Brain pericyte (primary cell): ENCODE data around the gene COL5A1.

Experiments used
- DNase-seq: peaks from one replicate; pipeline ENCODE4 v3.0.0-alpha.2; 2012; ENCODE audit warnings: low read depth, low spot score

COL5A1 gene

DNA sequence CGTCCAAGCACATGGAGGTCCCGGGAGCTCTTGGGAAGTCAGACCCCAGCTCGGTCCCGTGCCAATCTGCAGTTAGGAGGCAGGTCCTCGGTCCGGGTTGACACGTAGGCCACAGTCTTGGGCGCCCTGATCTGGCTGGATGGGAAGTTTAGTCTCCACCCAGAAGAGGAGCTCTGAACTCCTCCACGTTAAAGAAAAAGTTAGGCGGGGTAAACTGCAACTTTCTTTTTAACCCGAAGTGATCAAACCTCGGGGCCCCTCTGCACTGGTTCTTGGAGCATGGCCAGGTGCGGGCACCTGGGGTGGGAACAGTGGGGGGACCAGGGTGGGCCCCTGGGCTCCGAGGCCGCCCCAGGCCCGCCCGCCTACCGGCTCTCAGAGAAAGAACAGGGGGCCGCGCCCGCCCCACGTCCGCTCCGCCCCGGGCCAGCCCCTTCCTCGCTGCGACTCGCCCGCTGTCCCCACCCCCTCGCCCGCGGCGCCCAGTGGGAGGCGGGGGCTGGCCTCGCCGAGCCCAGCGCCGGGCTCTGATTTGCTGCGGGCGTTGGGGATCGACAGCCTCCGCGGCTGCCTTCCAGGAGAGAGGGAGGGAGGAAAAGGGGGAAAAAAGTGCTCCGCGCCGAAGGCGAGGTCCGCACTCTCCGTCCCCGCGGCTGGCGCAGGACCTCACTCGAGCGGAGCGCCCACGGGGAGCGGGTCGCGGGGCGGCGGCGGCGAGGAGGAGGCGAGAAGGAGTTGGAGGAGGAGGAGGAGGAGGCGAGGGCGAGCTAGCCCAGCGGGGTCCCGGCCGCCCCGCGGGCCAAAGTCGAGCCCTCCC, at the start of gene COL5A1:
Gene COL5A1, plus strand, starts transcription at position 631 of the 817 bp plus-strand sequence. CDS start 385 bp downstream, outside the sequence.
- DNase-seq = peak; percentile 64

DNA sequence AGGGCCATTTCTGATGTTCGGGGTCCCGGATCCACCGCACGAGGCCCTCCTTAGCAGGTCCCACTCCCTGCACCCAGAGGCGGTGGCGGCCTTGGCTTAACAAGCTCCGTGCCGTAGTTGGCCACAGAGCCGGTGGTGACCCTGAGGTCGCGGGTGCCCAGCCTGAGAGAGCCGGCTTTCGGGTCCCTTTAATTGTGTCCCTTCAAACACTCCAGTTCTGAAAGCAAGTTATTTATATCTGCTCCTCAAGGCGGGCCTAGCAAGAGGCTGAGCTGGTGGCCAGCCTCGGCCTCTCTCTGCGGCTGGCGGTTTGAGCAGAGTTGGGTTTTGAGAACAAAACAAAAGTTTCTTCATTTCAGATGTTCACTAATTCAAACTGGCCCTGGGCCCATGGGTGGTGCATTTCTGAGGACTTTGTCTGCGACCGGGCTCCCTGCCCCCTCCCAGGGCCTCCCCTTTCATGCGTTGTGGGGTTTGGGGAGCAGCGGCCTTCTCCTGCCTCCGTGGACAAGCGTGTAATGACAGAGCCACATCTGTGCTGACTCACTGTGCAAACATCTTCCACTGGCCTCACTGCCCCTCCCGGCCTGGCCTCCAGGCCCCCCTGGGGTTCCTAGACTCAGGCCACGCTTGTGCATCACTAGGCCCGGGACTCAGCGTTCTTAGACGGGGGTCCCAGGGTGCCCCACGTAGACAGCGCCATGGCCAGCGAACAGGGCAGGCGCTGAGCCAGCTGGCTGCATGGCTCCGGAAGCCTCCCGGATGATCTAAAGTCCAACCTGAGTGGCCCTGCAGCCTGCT, 49.4 kb upstream of the COL5A1 start:
- DNase-seq = peak; percentile 85

DNA sequence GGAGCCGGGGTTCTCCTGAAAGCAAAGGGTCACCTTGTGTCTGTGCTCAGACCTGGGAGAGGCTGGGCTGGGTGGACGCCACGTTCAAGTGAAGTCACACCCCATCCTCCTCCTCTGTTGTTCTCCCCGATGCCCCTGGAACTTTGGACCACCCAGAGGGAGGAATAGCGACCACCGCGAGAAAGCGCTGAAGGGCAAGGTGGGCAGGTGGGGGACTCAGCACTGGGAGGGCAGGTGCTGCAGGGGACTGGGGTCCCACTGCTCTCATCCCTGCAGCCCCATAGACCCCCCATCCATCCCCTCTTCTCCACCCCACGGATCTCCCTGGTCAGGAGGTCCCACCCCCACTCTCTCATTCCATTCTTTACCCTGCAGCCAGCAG, 48.8 kb upstream of the COL5A1 start:
- no peak for DNase-seq

DNA sequence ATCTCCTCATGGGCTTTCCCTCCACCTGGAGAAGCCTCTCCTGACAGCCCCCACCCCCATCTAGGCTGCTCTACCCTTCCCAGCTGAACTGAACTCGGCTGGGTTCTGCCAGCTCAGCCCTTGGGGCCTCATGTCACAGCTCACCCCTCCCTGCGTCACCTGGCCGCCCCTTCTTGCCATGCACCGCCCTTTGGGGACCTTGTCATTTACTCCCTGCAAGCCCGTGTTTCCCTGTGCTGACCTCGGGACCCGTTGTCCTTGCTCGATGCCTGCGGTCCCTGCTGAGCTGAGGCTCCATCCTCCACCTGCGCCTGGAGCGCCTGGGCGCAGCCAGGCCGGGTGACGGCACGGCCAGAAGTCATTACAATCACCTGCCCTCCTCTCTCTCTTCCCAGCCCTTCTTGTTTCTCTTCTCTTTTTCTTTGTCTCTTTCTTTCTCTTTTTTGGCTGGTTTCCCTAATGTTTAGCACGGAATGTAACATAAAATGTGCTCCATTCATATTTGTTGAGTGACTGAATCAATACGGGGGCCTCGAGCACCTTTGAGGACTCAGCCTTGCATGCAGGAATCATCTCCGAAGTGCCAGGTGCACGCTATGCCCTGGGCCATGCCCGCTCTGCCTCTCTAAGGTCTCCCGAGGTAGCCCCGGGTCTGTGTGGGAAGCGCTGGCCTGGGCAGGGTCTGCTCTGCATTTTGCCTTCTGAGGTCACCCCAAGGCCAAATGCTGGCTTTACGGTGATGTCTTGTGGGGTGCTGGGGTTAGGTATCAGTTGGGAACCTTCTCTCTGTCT, 48.1 kb upstream of the COL5A1 start:
- DNase-seq = no peak

DNA sequence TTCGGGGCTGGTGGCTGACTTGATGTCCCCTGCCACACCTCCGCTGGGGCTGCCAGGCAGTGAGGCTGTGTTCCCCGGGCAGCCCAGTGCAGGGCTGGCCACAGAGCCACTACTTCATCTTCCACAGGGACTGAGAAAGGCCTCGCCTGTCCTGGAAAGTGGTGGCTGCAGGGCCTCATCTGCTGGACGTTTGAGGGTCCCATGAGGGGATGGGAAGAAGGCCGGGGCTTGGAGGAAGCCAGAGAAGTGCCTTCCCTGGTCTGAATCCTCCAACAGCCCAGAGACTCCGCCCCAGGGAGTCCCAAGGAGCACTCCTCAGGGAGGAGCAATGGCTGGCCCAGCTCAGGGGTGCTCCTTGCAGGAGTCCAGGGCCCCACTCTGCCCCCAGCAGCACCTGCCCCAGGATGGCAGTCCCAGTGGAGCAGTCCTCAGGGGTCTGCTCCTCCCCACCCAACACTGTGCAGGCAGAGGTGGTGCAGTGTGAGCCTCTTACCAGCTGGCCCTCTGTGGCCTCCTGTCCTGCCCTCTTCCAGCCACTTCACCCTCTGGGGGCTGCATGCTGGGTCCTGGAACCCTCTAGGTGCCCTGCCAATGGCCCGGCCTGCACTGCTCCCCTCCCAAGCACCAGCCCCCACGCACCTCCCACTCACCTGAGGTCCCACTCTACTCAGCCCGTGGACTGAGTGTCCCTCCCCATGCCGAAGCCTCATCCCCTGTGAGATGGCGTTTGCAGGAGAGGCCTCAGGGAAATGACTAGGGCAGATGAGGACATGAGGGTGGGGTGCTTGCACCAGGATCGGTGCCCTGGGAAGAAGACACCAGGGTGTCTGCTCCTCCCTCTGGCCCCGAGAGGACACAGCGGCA, 47.3 kb upstream of the COL5A1 start:
- DNase-seq = no peak

DNA sequence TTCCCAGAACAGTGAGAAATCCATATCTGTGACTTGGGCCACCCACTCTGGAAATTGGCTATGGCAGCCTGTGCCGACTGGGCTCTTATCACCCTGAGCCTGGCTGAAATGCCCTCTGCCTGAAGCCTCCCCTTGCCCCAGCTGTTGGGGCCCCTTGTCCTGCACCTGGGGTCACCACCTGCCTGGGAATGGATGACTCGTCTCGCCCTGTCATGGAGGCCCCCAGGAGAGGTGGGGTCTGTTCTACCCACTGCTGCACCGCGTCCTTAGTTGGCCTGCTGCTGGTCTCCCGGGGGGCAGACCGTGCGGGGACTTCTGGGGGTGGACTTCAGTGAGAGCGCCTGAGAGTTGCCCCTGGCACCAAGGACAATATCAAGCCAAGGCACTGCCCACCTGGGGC, 46.6 kb upstream of the COL5A1 start:
- no peak for DNase-seq

DNA sequence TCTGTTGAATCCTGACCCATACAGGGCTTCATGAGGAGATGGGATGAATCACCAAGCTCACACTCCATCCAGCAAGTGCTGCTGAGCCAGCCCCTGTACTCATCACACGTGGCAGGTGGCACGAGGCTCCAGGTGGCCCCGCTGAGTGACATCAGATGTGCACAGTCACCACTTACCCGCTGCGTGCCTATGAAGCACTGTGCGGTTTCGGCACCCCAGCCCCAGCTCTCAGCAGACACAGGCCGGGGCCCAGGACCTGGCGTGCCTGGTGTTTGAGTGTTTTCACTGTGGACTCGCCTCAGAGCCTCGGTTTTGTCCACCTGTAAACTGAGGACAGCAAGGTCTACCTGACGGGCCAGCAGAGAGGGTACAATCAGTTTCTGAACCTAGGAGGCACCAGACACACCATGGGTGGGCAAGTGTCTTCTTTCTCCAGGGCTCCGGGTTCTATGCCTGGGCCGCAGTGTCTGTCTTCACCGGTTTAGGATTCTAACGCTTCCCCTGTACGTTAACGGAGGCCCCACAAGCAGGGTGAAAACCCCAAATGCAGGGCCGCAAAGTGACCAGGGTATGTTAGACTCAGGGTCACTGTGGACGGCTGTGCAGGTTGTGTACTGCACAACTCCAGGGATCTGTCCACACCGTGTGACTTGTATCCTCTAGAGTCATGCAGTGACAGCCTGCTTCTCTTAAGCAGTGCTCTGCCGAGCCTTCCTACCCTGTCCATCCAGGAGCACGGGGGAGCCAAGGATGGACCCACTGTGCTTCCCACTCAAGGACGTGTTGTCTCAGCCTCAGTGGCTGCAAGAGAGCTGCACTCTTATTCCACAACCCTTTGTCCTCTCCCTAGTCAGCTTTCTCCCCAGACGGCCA, 44.3 kb upstream of the COL5A1 start:
- no peak for DNase-seq

DNA sequence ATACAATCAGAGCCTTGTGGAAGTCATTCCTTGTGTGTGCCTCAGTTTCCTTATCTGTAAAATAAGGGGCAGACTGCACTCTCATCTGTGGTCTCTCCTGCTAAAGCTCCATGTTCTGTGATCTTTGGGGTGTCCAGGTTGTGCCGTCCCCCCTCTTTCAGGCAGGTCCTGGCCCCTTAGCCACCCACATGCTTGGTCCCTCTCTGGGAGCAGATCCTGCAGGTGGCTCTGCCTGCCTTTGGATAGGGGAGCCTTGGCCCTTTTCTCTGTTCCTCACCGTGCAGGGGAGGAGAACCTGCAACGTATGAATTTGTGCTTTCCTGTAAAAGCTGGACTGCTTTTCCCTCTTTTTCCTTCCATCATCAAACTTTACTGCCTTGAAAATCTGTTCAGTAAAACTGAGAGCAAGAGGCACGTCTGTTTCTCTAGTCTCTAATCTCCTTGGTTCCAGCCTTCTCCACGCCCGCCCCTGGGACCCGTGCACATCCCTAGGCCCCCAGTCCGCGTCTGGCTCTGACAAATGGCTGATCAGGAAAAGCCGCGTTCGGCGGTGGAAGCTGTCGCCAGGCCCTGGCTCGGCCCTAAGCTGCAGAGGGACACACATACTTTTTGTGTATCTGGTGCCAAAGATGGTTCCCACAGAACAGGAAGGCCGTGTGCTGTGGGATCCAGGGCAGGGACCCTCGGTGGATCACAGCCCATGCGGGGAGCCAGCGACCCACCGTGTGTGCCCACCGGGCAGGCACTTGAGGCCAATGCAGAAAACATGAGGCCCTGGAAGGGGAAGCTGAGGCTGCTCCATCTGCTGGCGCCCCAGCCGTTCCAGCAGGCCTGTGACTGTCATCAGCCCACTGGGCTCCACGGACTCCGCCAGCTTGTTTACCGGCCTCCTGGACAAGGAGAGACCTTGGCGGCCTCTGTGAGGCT, 43.4 kb upstream of the COL5A1 start:
- DNase-seq = no peak

DNA sequence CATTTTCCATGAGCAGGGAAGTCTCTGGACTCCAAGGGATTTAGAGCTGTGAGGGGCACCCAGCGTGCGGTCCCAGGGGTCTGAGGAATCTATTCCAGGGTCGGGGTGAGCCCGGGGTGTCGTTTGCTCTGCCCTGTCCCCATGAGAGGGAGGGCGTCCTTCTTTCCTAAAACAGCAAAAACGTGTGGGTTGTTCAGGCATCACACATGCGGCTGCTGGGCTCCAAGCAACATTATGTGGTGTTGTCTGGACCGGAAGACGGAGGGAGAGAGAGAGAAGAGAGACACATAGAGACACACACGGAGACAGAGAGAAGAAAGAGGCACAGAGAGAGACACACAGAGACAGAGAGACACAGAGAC, 42.7 kb upstream of the COL5A1 start:
- no peak for DNase-seq

DNA sequence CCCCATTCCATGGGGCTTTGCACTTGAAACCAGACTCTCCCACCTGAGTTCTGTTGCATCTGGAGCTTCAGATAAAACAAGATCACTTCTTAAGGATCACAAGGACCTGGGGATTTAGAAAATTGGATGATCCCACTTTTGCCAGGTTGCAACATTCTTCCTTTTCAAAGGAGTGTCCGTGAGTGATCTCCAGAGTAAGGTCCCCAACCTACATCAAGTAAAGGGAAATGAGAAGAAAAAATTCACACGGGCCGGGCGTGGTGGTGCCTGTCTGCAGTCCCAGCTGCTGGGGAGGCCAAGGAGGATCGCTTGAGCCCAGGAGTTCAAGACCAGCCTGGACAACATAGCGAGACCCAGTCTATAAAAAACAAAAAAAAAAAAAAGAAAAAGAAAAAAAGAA, 41.2 kb upstream of the COL5A1 start:
- no peak for DNase-seq

DNA sequence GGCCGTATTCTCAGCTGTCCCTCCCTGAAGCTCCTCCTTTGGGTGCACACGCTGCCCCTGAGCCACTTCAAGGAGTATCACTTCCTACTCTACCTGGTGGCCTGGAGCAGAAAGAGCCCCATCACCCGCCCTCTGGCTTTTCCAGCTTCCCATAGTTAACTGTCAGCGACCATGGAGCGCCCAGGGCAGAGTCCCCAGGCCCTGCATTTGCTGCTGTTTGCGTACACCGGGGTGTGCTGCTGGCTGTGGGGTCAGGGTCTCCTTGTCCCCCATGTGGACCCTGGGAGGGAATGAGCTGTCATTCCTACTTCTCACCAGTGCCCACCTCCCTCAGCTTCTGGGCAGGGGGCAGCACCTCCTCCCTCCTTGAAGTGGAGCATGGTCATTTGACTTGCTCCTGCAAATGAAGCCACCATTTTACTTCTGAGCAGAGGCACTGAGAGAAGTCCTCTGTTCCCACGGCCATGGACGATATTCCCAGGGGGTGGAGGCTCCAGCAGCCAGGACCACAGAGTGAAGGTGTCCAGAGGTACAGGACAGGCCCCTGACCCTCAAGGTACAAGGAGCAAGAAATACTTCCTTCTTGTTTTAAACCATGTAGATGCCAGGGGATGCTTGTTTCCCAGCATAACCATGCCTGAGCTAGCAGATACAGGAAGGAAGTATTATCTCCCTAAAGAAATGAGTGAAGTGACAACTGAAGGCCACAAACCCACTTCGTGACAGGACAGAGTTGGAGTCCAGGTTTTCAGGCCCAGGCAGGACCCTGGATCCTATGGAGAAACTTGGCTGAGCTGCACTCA, 40.6 kb upstream of the COL5A1 start:
- no peak for DNase-seq

DNA sequence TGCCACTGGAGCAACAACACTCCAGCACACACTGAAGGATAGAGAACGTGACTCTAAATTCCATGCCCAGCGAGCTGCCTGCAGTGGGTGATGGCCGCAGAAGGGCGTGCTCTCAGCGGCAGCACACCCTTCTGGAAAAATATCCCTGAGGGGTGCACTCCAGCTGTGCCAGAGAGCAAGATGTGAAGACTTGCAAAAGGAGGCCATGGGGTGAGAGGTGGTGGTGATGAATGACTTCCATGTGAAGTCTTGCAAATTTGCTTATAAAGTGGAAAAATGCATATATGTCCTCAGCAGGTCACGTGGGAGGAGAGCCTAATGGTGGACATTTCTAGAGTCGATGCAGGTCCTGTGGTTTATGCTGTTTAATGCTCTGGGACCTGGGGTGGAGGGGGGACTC, 39.8 kb upstream of the COL5A1 start:
- DNase-seq = no peak

DNA sequence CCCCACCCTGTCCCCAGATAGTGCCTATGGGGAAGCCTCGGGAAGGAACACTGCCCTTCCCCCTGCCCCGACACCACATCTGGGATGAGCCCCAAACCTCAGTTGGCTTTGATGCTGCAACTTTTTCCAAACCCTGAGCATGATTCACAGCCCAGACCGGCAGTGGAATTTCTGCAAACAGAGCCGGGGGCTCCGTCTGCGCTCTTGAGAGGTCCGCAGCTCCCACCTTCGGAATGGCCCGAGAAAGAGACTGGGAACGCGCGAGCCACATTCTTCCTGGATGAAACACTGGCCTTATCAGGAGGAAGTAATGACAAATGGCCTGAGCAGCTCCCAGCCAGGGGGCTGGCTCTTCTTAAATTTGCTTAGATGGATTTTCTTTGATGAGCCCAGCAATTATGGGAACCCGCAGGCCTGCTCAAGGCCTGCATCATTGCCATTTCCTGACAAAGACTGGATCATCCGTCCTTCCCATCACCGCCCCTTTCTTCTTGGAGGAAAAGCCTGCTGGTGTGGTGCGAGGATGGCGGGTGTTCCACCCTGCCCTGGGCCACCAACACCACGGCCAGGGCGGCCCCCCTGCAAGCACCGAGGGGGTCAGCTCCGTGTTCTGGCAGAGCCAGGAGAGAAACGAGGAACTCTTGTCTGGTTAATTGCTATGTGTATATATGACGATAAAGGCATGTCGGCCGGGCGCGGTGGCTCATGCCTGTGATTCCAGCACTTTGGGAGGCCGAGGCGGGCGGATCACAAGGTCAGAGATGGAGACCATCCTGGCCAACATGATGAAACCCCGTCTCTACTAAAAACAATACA, 38.8 kb upstream of the COL5A1 start:
- no peak for DNase-seq

DNA sequence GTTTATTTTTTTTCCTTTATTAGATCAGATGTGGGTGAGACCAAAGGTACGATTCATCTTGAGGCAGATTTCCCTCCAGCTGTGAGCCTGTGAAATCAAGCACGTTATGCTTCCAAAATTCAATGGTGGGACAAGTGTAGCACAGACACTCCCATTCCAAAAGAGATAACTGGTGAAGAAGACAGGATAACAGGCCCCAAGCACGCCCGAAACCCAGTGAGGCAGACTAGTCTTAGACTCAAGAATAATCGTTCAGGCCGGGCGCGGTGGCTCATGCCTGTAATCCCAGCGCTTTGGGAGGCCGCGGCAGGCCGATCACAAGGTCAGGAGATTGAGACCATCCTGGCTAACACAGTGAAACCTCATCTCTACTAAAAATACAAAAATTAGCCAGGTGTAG, 36.8 kb upstream of the COL5A1 start:
- DNase-seq = no peak

DNA sequence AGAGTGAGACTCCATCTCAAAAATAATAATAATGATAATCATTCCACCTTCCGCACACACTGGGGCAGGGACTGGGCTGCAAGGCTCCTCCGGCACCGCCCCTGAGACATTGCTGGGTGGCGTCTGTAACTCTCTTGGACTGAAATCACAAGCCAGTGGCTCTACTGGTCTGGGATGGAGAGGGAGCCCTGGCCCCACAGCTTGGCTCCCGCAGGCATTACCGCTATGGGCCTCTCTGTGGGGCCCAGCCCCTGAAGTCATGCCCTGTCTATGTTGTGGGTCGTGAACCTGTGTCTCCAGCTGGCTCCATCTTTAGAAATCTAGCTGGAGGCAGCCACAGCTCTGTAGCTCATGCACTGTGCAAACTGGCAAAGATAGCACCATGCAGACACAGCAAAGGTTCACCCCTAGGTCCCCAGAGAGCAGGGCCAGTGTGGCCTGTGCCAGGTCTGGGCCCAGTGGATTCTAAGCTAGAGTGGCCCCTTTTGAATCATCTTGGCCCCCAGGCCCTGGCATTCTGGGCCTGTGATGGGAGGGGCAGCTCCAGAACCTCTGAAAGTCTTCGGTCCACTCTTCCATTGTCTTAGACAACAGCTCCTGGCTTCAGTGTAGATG, 36.1 kb upstream of the COL5A1 start:
- no peak for DNase-seq

DNA sequence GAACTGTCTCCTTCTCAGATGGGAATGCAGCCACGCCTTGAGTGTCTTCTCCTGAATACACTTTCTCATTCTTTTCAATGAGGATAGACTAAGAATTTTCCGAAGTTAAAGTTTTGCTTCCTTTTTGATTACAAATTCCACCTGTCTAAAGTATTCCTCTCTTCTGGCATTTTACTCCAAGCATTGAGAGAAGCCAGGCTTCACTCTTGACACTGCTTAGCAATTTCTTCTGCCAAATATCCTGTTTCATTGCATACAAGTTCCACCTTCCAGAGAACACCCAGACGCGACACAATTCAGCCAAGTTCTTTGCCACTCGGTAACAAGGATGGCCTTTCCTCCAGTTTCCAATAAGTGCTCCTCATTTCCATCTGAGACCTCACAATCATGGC, 35.6 kb upstream of the COL5A1 start:
- DNase-seq = no peak
